GM12878 (cell line): ENCODE data around the gene USP38. TPM values are rescaled to one million over a fixed set of nuclear protein-coding genes. Genes with fewer than 3 reads are reported as not detected.

Experiments
- ATAC-seq: fragments of 200-7000 bp; cut with Tn5 transposase; 3 replicates; pipeline ENCODE4 v1.9.1; 2020; ENCODE audit warnings: mild to moderate bottlenecking, moderate library complexity
- BruUV-seq: library from RNA; stranded (reverse); fragments of 400-500 nt; replicated peaks from 2 replicates; lab custom pipeline; 2021; lab: Mats Ljungman, UMichigan
- CTCF ChIA-PET: fragments of 300-600 bp; sonication (Branson Sonifier 250); formaldehyde crosslinking; extraction: SDS; loops from one replicate; lab custom pipeline; 2021; ENCODE audit warnings: inconsistent platforms; lab: Yijun Ruan, JAX
- POLR2A ChIA-PET: fragments of 350-600 bp; formaldehyde crosslinking; extraction: SDS; loops from one replicate; lab custom pipeline; 2021; ENCODE audit warnings: inconsistent platforms; lab: Charles Lee
- RAD21 ChIA-PET: fragments of 300-600 bp; sonication (Branson Sonifier 250); formaldehyde crosslinking; loops from one replicate; lab custom pipeline; 2023; ENCODE audit warnings: antibody characterized with exemption; ENCODE audit not compliant: unreplicated experiment; lab: Charles Lee
- SMC1A ChIA-PET: fragments of 300-600 bp; sonication (Branson Sonifier 250); formaldehyde crosslinking; loops from one replicate; lab custom pipeline; 2023; ENCODE audit not compliant: unreplicated experiment, uncharacterized antibody; lab: Charles Lee
- DNase-seq: peaks from one replicate; pipeline ENCODE4 v3.0.0-alpha.2; 2011; ENCODE audit warnings: low read depth, low spot score
- FAIRE-seq: peaks from 3 replicates; lab custom pipeline; 2011; peaks lifted over from hg19 to GRCh38; lab: Jason Lieb, UNC
- H2AFZ ChIP-seq: 2 replicates; pipeline ENCODE4 v1.6.0; 2011; ENCODE audit warnings: low read depth, low read length, control low read depth; ENCODE audit not compliant: control insufficient read depth
- H3K27ac ChIP-seq: 2 replicates; pipeline ENCODE4 v1.5.1; 2011; ENCODE audit warnings: control low read depth; ENCODE audit not compliant: control insufficient read depth, insufficient read depth
- H3K27me3 ChIP-seq, 2 experiments: replicated peaks in 1 of 2; 2 replicates each; pipeline versions ENCODE4 v1.6.0 to v1.6.1; 2011; ENCODE audit warnings: low read length in 1 of 2; ENCODE audit not compliant: control insufficient read depth in 2 of 2, insufficient read depth in 2 of 2
- H3K36me3 ChIP-seq, 2 experiments: 2 replicates each; pipeline ENCODE4 v1.5.1; 2011; ENCODE audit warnings: low read length in 1 of 2; ENCODE audit not compliant: control insufficient read depth in 2 of 2, insufficient read depth in 2 of 2
- H3K4me1 ChIP-seq: 2 replicates; pipeline ENCODE4 v1.6.1; 2011; ENCODE audit warnings: mild to moderate bottlenecking, low read length, moderate library complexity, mixed read lengths; ENCODE audit not compliant: control insufficient read depth, insufficient read depth
- H3K4me2 ChIP-seq: 2 replicates; pipeline ENCODE4 v1.6.0; 2011; ENCODE audit warnings: control low read depth; ENCODE audit not compliant: control insufficient read depth, insufficient read depth
- H3K4me3 ChIP-seq: fragments of 200-600 bp; sonication (generic); 2 replicates; pipeline ENCODE4 v1.5.1; 2016
- H3K79me2 ChIP-seq: 2 replicates; pipeline ENCODE4 v1.6.0; 2011; ENCODE audit warnings: low read length; ENCODE audit not compliant: control insufficient read depth, insufficient read depth
- H3K9ac ChIP-seq: 2 replicates; pipeline ENCODE4 v1.8.0; 2011; ENCODE audit warnings: low read length, control low read depth, mixed read lengths; ENCODE audit not compliant: control insufficient read depth, insufficient read depth
- H3K9me3 ChIP-seq: replicated peaks from 3 replicates; pipeline ENCODE4 v1.5.1; 2011; ENCODE audit warnings: mild to moderate bottlenecking, low read length; ENCODE audit not compliant: control insufficient read depth, insufficient read depth
- H4K20me1 ChIP-seq: 2 replicates; pipeline ENCODE4 v1.6.0; 2011; ENCODE audit not compliant: control insufficient read depth, insufficient read depth
- ASH2L ChIP-seq: fragments of 300-600, 200-600 bp; sonication (generic); IDR thresholded peaks from 2 replicates; pipeline ENCODE4 v1.6.1; 2017; ENCODE audit warnings: low read depth, mild to moderate bottlenecking, borderline replicate concordance
- BCL11A ChIP-seq: IDR thresholded peaks from 2 replicates; pipeline ENCODE4 v1.6.1; 2011; ENCODE audit warnings: low read depth, low read length
- CBFB ChIP-seq: IDR thresholded peaks from 2 replicates; pipeline ENCODE4 v1.6.1; 2016; ENCODE audit warnings: antibody characterized with exemption, low read depth
- EZH2 ChIP-seq: IDR thresholded peaks from 2 replicates; pipeline ENCODE4 v1.6.1; 2012; ENCODE audit warnings: low read depth, mild to moderate bottlenecking, control low read depth, inconsistent platforms, low read length, borderline replicate concordance; ENCODE audit not compliant: control insufficient read depth
- MTA2 ChIP-seq: fragments of 450-650 bp; IDR thresholded peaks from 2 replicates; pipeline ENCODE4 v1.6.1; 2016; ENCODE audit warnings: low read depth, mild to moderate bottlenecking, moderate library complexity
- MXI1 ChIP-seq: fragments of 150-350 bp; IDR thresholded peaks from 2 replicates; pipeline ENCODE4 v1.6.1; 2011; ENCODE audit warnings: low read depth, mild to moderate bottlenecking, inconsistent platforms, low read length, improper control_type of control experiment
- NR2C2 ChIP-seq: IDR thresholded peaks from 2 replicates; pipeline ENCODE4 v1.6.1; 2011; ENCODE audit warnings: borderline replicate concordance, low read depth; ENCODE audit not compliant: control insufficient read depth, insufficient read length
- NRF1 ChIP-seq: conservative IDR thresholded peaks from 2 replicates; pipeline ENCODE4 v1.6.1; 2011; ENCODE audit warnings: mild to moderate bottlenecking, low read depth, low read length, improper control_type of control experiment
- RB1 ChIP-seq: fragments of 450-650 bp; formaldehyde crosslinking; IDR thresholded peaks from 2 replicates; pipeline ENCODE4 v1.6.1; 2017; ENCODE audit warnings: mild to moderate bottlenecking, borderline replicate concordance
- RELA ChIP-seq: fragments of 450-650 bp; IDR thresholded peaks from 2 replicates; pipeline ENCODE4 v1.8.0; 2014; ENCODE audit warnings: borderline replicate concordance; ENCODE audit not compliant: partially characterized antibody
- SUZ12 ChIP-seq: fragments of 200-600 bp; sonication (generic); IDR thresholded peaks from one replicate; pipeline ENCODE4 v1.6.1; 2018; ENCODE audit warnings: antibody characterized with exemption, mild to moderate bottlenecking; ENCODE audit not compliant: unreplicated experiment
- TCF7 ChIP-seq: IDR thresholded peaks from 2 replicates; pipeline ENCODE4 v1.6.1; 2014; ENCODE audit warnings: antibody characterized with exemption, borderline replicate concordance
- WGBS: methylation state at CpG from one replicate; pipeline ENCODE4 v1.1.6; 2016; ENCODE audit warnings: low lambda C conversion rate; ENCODE audit not compliant: insufficient replicate concordance, insufficient coverage; ENCODE audit errors: missing lambda C conversion rate; 5-methylcytosine and 5-hydroxymethylcytosine counted together
- in situ Hi-C: fragments of 300-500 bp; cut with MboI; formaldehyde crosslinking; loops from 9 replicates; pipeline ENCODE4 v1.14.3; 2018; ENCODE audit warnings: mixed read lengths
- intact Hi-C: fragments of 100-400 bp; cut with micrococcal nuclease; formaldehyde crosslinking; loops from one replicate; pipeline ENCODE4 v1.14.2; 2022; ENCODE audit not compliant: unreplicated experiment
- polyA plus RNA-seq, 11 experiments: library from polyadenylated mRNA; depleted of rRNA in 4 of 11; unstranded in 6 of 11; stranded (reverse) in 5 of 11; fragments of >200 nt; fragmentation: Nextera tagmentation in 4 of 11; fragmentation: Illumina TruSeq in 1 of 11; extraction: Ambion mirVana in 4 of 11; extraction: Trizol in 1 of 11; gene quantifications; 1 replicate in 1 of 11; 2 replicates in 10 of 11; pipeline versions ENCODE4 v1.2.1 to v1.2.3, GENCODE V29; 2011 to 2016; ENCODE audit warnings: inconsistent platforms in 2 of 11, missing spikeins in 2 of 11, low read depth in 1 of 11
- total RNA-seq, 4 experiments: library from RNA; depleted of rRNA in 3 of 4; stranded (reverse); fragments of >200 nt in 3 of 4; fragmentation: Illumina TruSeq in 1 of 4; extraction: Trizol in 1 of 4; gene quantifications; 2 replicates each; pipeline versions ENCODE4 v1.2.1 to v1.2.3, GENCODE V29; 2013 to 2021
- TF ChIP-seq, protein P1 (sequence below): fragments of 150-350 bp; IDR thresholded peaks from 2 replicates; pipeline ENCODE4 v1.6.1; 2016; ENCODE audit warnings: low read depth, low read length

Gene USP38
- total and polyA plus RNA-seq, 10 of the 15 experiments (the other 5 are each of a cell fraction or from before 2014, with no cell fraction given): 4.4 to 19.0 (median 14.7) TPM

DNA sequence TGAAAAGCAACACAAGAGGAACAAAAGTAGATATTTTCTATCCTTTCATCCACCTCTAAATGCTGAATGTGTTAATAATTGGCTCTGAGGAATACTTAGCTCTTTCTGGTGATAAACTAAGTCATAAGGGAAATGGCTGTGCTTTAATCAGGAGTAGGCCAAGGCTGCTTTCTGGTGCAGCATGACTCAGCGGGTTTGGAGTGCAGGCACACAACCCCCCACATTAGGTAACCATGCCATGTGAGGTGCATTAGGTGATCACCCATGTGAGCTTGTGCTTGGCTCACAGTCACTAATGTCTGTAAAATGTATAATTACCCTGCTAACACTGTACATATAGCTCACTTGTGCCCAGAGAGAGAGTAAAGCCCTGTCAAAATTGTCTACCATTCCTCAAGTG is 57.2 kb downstream of the USP38 start:
- Histone ChIP-seq H3K36me3 (no peaks in the 10 kb centered on the region), H3K27me3 (no peaks in the 10 kb centered on the region), H3K9me3 (no peaks in the 10 kb centered on the region), H3K27ac (no peak overlapping the region), H2AFZ (no peak overlapping the region), H3K4me3 (no peak overlapping the region), H3K79me2 (no peaks in the 10 kb centered on the region), H3K4me1 (no peaks in the 10 kb centered on the region), H4K20me1 (no peaks in the 10 kb centered on the region), H3K9ac (no peak overlapping the region), H3K4me2 (no peak overlapping the region)
- ChIA-PET SMC1A (no interaction called here), RAD21 (no interaction called here), POLR2A (no interaction called here), CTCF (no interaction called here)
- no TSS peak for BruUV-seq
- TF ChIP-seq EZH2: no peak
- TF ChIP-seq, protein P1, sequence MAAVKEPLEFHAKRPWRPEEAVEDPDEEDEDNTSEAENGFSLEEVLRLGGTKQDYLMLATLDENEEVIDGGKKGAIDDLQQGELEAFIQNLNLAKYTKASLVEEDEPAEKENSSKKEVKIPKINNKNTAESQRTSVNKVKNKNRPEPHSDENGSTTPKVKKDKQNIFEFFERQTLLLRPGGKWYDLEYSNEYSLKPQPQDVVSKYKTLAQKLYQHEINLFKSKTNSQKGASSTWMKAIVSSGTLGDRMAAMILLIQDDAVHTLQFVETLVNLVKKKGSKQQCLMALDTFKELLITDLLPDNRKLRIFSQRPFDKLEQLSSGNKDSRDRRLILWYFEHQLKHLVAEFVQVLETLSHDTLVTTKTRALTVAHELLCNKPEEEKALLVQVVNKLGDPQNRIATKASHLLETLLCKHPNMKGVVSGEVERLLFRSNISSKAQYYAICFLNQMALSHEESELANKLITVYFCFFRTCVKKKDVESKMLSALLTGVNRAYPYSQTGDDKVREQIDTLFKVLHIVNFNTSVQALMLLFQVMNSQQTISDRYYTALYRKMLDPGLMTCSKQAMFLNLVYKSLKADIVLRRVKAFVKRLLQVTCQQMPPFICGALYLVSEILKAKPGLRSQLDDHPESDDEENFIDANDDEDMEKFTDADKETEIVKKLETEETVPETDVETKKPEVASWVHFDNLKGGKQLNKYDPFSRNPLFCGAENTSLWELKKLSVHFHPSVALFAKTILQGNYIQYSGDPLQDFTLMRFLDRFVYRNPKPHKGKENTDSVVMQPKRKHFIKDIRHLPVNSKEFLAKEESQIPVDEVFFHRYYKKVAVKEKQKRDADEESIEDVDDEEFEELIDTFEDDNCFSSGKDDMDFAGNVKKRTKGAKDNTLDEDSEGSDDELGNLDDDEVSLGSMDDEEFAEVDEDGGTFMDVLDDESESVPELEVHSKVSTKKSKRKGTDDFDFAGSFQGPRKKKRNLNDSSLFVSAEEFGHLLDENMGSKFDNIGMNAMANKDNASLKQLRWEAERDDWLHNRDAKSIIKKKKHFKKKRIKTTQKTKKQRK: 0 out of 2 replicates have a peak, but pooled peaks have one; percentile 33
- DNase-seq (no peak), FAIRE-seq (no peak), ATAC-seq (no peak)
- 52% methylated on average over 1 of the region's 1 CpG for WGBS
- in situ Hi-C loops (no loop called here), intact Hi-C loops (no loop called here)

DNA sequence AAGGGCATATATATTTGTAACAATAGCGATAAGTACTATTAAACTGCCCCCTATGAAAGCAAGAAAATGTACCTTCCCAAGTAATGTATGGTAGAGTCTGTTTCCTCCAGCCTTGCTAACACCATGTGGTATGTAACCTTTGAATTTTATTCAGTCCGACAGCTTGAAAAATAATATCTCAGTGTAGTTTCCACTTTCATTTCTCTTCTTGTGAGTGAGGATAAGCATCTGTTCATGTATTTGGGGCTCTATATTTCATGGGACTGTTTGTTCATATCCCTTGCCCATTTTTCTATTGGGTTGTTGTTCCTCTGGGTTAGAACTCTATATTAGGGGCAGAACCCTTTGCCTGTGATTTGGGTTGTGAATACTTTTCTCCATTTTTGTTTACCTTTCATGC is 58.3 kb downstream of the USP38 start:
- no TSS peak for BruUV-seq
- in situ Hi-C loops: no loop called here
- no peaks in the 10 kb centered on the region for H3K27me3 ChIP-seq
- H3K27ac ChIP-seq: no peak overlapping the region
- no peak for TF ChIP-seq NR2C2
- no peak for TF ChIP-seq MXI1
- TF ChIP-seq SUZ12: no peak
- no peak for TF ChIP-seq BCL11A
- no peak for TF ChIP-seq MTA2
- TF ChIP-seq CBFB: no peak
- TF ChIP-seq TCF7: no peak
- TF ChIP-seq ASH2L: no peak
- no peak for TF ChIP-seq NRF1
- no peak for TF ChIP-seq RB1
- TF ChIP-seq RELA: no peak
- ChIA-PET CTCF (no interaction called here), SMC1A (no interaction called here), POLR2A (no interaction called here), RAD21 (no interaction called here)
- H3K9me3 ChIP-seq: no peaks in the 10 kb centered on the region
- no peak overlapping the region for H3K4me2 ChIP-seq
- FAIRE-seq (no peak), DNase-seq (no peak), ATAC-seq (no peak)
- no peaks in the 10 kb centered on the region for H3K36me3 ChIP-seq
- no peaks in the 10 kb centered on the region for H3K4me1 ChIP-seq
- no peaks in the 10 kb centered on the region for H4K20me1 ChIP-seq
- H3K9ac ChIP-seq: no peak overlapping the region
- 78% methylated on average over 2 of the region's 2 CpGs for WGBS
- no peak overlapping the region for H3K4me3 ChIP-seq
- H2AFZ ChIP-seq: no peak overlapping the region
- intact Hi-C loops: no loop called here
- H3K79me2 ChIP-seq: no peaks in the 10 kb centered on the region
